ENCODE measurements around the gene MRPL36.

MRPL36 gene

GRCh38 chr5:1763960-1764605, 35.6 kb downstream of the MRPL36 start:
- H3K4me3 ChIP-seq (ENCODE audit: insufficient read depth, low read depth, low read length), result no peak overlapping the region
- H3K36me3 ChIP-seq (ENCODE audit: control insufficient read depth, insufficient read depth, low read length), result no peaks in the 10 kb centered on the region
- 91 to 93% methylated on average over 32 of the region's 32 CpGs for WGBS, 2 experiments
- no peaks in the 10 kb centered on the region for H3K4me1 ChIP-seq (ENCODE audit: control insufficient read depth, insufficient read depth, low read length)
- H3K27ac ChIP-seq (ENCODE audit: insufficient read depth, low read depth, low read length, poor library complexity, severe bottlenecking), result no peak overlapping the region
- no peaks in the 10 kb centered on the region for H3K27me3 ChIP-seq (ENCODE audit: control insufficient read depth, insufficient read depth, low read length, poor library complexity, severe bottlenecking)
- H3K9me3 ChIP-seq (ENCODE audit: control insufficient read depth, low read length), result no peaks in the 10 kb centered on the region

GRCh38 chr5:1763548-1763911, 36.1 kb downstream of the MRPL36 start:
- WGBS, 2 experiments, result 39 to 40% methylated on average over 15 of the region's 15 CpGs

GRCh38 chr5:1762883-1763547, 36.6 kb downstream of the MRPL36 start:
- Histone ChIP-seq H3K27me3 (ENCODE audit: control insufficient read depth, insufficient read depth, low read length, poor library complexity, severe bottlenecking) (no peaks in the 10 kb centered on the region), H3K9me3 (ENCODE audit: control insufficient read depth, low read length) (no peaks in the 10 kb centered on the region), H3K4me1 (ENCODE audit: control insufficient read depth, insufficient read depth, low read length) (no peaks in the 10 kb centered on the region), H3K4me3 (ENCODE audit: insufficient read depth, low read depth, low read length) (no peak overlapping the region), H3K27ac (ENCODE audit: insufficient read depth, low read depth, low read length, poor library complexity, severe bottlenecking) (no peak overlapping the region), H3K36me3 (ENCODE audit: control insufficient read depth, insufficient read depth, low read length) (no peaks in the 10 kb centered on the region)
- WGBS, 2 experiments, result 87 to 89% methylated on average over 13 of the region's 13 CpGs

More at GRCh38 chr5:1763548-1763911, 36.1 kb downstream of the MRPL36 start:
- H3K27ac ChIP-seq (ENCODE audit: insufficient read depth, low read depth, low read length, poor library complexity, severe bottlenecking), result no peak overlapping the region
- H3K4me1 ChIP-seq (ENCODE audit: control insufficient read depth, insufficient read depth, low read length), result no peaks in the 10 kb centered on the region
- H3K36me3 ChIP-seq (ENCODE audit: control insufficient read depth, insufficient read depth, low read length), result no peaks in the 10 kb centered on the region
- H3K4me3 ChIP-seq (ENCODE audit: insufficient read depth, low read depth, low read length), result no peak overlapping the region
- H3K9me3 ChIP-seq (ENCODE audit: control insufficient read depth, low read length), result no peaks in the 10 kb centered on the region
- no peaks in the 10 kb centered on the region for H3K27me3 ChIP-seq (ENCODE audit: control insufficient read depth, insufficient read depth, low read length, poor library complexity, severe bottlenecking)

GRCh38 chr5:1762121-1762882, 37.3 kb downstream of the MRPL36 start:
- WGBS, 2 experiments, result 91 to 92% methylated on average over 25 of the region's 25 CpGs
- Histone ChIP-seq H3K4me1 (ENCODE audit: control insufficient read depth, insufficient read depth, low read length) (no peaks in the 10 kb centered on the region), H3K4me3 (ENCODE audit: insufficient read depth, low read depth, low read length) (no peak overlapping the region), H3K27me3 (ENCODE audit: control insufficient read depth, insufficient read depth, low read length, poor library complexity, severe bottlenecking) (no peaks in the 10 kb centered on the region), H3K9me3 (ENCODE audit: control insufficient read depth, low read length) (no peaks in the 10 kb centered on the region), H3K27ac (ENCODE audit: insufficient read depth, low read depth, low read length, poor library complexity, severe bottlenecking) (no peak overlapping the region), H3K36me3 (ENCODE audit: control insufficient read depth, insufficient read depth, low read length) (no peaks in the 10 kb centered on the region)

GRCh38 chr5:1761453-1761755, 38.2 kb downstream of the MRPL36 start:
- Histone ChIP-seq H3K27ac (ENCODE audit: insufficient read depth, low read depth, low read length, poor library complexity, severe bottlenecking) (no peak overlapping the region), H3K4me1 (ENCODE audit: control insufficient read depth, insufficient read depth, low read length) (no peaks in the 10 kb centered on the region), H3K9me3 (ENCODE audit: control insufficient read depth, low read length) (no peaks in the 10 kb centered on the region), H3K27me3 (ENCODE audit: control insufficient read depth, insufficient read depth, low read length, poor library complexity, severe bottlenecking) (no peaks in the 10 kb centered on the region), H3K4me3 (ENCODE audit: insufficient read depth, low read depth, low read length) (no peak overlapping the region), H3K36me3 (ENCODE audit: control insufficient read depth, insufficient read depth, low read length) (no peaks in the 10 kb centered on the region)
- WGBS, 2 experiments, result 92 to 93% methylated on average over 11 of the region's 11 CpGs

GRCh38 chr5:1760656-1761452, 38.8 kb downstream of the MRPL36 start:
- Histone ChIP-seq H3K4me3 (ENCODE audit: insufficient read depth, low read depth, low read length) (no peak overlapping the region), H3K27ac (ENCODE audit: insufficient read depth, low read depth, low read length, poor library complexity, severe bottlenecking) (no peak overlapping the region), H3K27me3 (ENCODE audit: control insufficient read depth, insufficient read depth, low read length, poor library complexity, severe bottlenecking) (no peaks in the 10 kb centered on the region), H3K9me3 (ENCODE audit: control insufficient read depth, low read length) (no peaks in the 10 kb centered on the region), H3K36me3 (ENCODE audit: control insufficient read depth, insufficient read depth, low read length) (no peaks in the 10 kb centered on the region), H3K4me1 (ENCODE audit: control insufficient read depth, insufficient read depth, low read length) (no peaks in the 10 kb centered on the region)
- 86 to 87% methylated on average over 28 of the region's 28 CpGs for WGBS, 2 experiments

GRCh38 chr5:1760231-1760630, 39.4 kb downstream of the MRPL36 start:
- no peak overlapping the region for H3K4me3 ChIP-seq (ENCODE audit: insufficient read depth, low read depth, low read length)
- 94 to 100% methylated on average over 3 of the region's 4 CpGs for WGBS, 2 experiments
- no peak overlapping the region for H3K27ac ChIP-seq (ENCODE audit: insufficient read depth, low read depth, low read length, poor library complexity, severe bottlenecking)
- no peaks in the 10 kb centered on the region for H3K9me3 ChIP-seq (ENCODE audit: control insufficient read depth, low read length)
- H3K27me3 ChIP-seq (ENCODE audit: control insufficient read depth, insufficient read depth, low read length, poor library complexity, severe bottlenecking), result no peaks in the 10 kb centered on the region
- no peaks in the 10 kb centered on the region for H3K4me1 ChIP-seq (ENCODE audit: control insufficient read depth, insufficient read depth, low read length)
- H3K36me3 ChIP-seq (ENCODE audit: control insufficient read depth, insufficient read depth, low read length), result no peaks in the 10 kb centered on the region

- no peak overlapping the region for H3K27ac ChIP-seq (ENCODE audit: insufficient read depth, low read depth, low read length, poor library complexity, severe bottlenecking)
- H3K9me3 ChIP-seq (ENCODE audit: control insufficient read depth, low read length), result no peaks in the 10 kb centered on the region
- WGBS, 2 experiments, result 86 to 90% methylated on average over 13 of the region's 13 CpGs
- no peaks in the 10 kb centered on the region for H3K27me3 ChIP-seq (ENCODE audit: control insufficient read depth, insufficient read depth, low read length, poor library complexity, severe bottlenecking)
- H3K4me1 ChIP-seq (ENCODE audit: control insufficient read depth, insufficient read depth, low read length), result no peaks in the 10 kb centered on the region
- H3K36me3 ChIP-seq (ENCODE audit: control insufficient read depth, insufficient read depth, low read length), result no peaks in the 10 kb centered on the region
- H3K4me3 ChIP-seq (ENCODE audit: insufficient read depth, low read depth, low read length), result no peak overlapping the region
Observed at GRCh38 chr5:1759378-1759970, 40.2 kb downstream of the MRPL36 start.

GRCh38 chr5:1758574-1758973, 41.1 kb downstream of the MRPL36 start:
- H3K4me3 ChIP-seq (ENCODE audit: insufficient read depth, low read depth, low read length), result no peak overlapping the region
- H3K36me3 ChIP-seq (ENCODE audit: control insufficient read depth, insufficient read depth, low read length), result no peaks in the 10 kb centered on the region
- WGBS, 2 experiments, result 75 to 78% methylated on average over 3 of the region's 3 CpGs
- H3K9me3 ChIP-seq (ENCODE audit: control insufficient read depth, low read length), result no peaks in the 10 kb centered on the region
- no peak overlapping the region for H3K27ac ChIP-seq (ENCODE audit: insufficient read depth, low read depth, low read length, poor library complexity, severe bottlenecking)
- H3K27me3 ChIP-seq (ENCODE audit: control insufficient read depth, insufficient read depth, low read length, poor library complexity, severe bottlenecking), result no peaks in the 10 kb centered on the region
- no peaks in the 10 kb centered on the region for H3K4me1 ChIP-seq (ENCODE audit: control insufficient read depth, insufficient read depth, low read length)

Measured in ectodermal cell (in vitro differentiated cells).